Panc1 (cell line): Measurements from ENCODE around the gene SLC12A5. TPM values are rescaled to one million over a fixed set of nuclear protein-coding genes. Genes with fewer than 3 reads are reported as not detected.

ENCODE experiments used
- ATAC-seq: fragments of 200-7000 bp; cut with Tn5 transposase; 2 replicates; pipeline ENCODE4 v1.9.1; 2020; ENCODE audit warnings: mild to moderate bottlenecking, moderate library complexity
- BruUV-seq: library from RNA; stranded (reverse); fragments of 400-500 nt; replicated peaks from 2 replicates; lab custom pipeline; 2021; lab: Mats Ljungman, UMichigan
- CTCF ChIA-PET: fragments of 300-600 bp; sonication (Branson Sonifier 250); formaldehyde crosslinking; loops from one replicate; lab custom pipeline; 2022; ENCODE audit warnings: antibody characterized with exemption; lab: Charles Lee
- POLR2A ChIA-PET: fragments of 300-600 bp; sonication (Branson Sonifier 250); formaldehyde crosslinking; loops from one replicate; lab custom pipeline; 2022; ENCODE audit warnings: antibody characterized with exemption; lab: Charles Lee
- DNase-seq: peaks from one replicate; pipeline ENCODE4 v3.0.0-alpha.2; 2010; ENCODE audit warnings: low read depth, low spot score
- H3K27ac ChIP-seq: 2 replicates; pipeline ENCODE4 v1.5.1; 2011; ENCODE audit warnings: mild to moderate bottlenecking, low read length, inconsistent platforms
- H3K27me3 ChIP-seq: fragments of 200-500 bp; sonication (Bioruptor generic); 2 replicates; pipeline ENCODE4 v1.6.0; 2014; ENCODE audit warnings: low read length, inconsistent platforms; ENCODE audit not compliant: control insufficient read depth, insufficient read depth
- H3K36me3 ChIP-seq: fragments of 200-500 bp; sonication (Bioruptor generic); 2 replicates; pipeline ENCODE4 v1.5.1; 2014; ENCODE audit warnings: inconsistent platforms, mild to moderate bottlenecking, low read length, moderate library complexity; ENCODE audit not compliant: control insufficient read depth, insufficient read depth
- H3K4me1 ChIP-seq: 2 replicates; pipeline ENCODE4 v1.5.1; 2011; ENCODE audit warnings: inconsistent platforms, mild to moderate bottlenecking, low read length, moderate library complexity; ENCODE audit not compliant: control insufficient read depth, insufficient read depth
- H3K4me3 ChIP-seq, 2 experiments: 2 replicates each; pipeline ENCODE4 v1.5.1; 2011 to 2012; ENCODE audit warnings: low read depth in 2 of 2, low read length in 2 of 2, mild to moderate bottlenecking in 2 of 2, inconsistent platforms in 1 of 2, moderate library complexity in 1 of 2
- H3K9me3 ChIP-seq: fragments of 200-500 bp; sonication (Bioruptor generic); 2 replicates; pipeline ENCODE4 v1.5.1; 2014; ENCODE audit warnings: low read depth, mild to moderate bottlenecking, inconsistent platforms, low read length, moderate library complexity; ENCODE audit not compliant: control insufficient read depth, insufficient read depth
- CTCF ChIP-seq: fragments of 450-650 bp; IDR thresholded peaks from 2 replicates; pipeline ENCODE4 v1.5.1; 2017; ENCODE audit warnings: mild to moderate bottlenecking
- REST ChIP-seq, 2 experiments: IDR thresholded peaks; 2 replicates each; pipeline ENCODE4 v1.6.1; 2011 to 2012; ENCODE audit warnings: low read depth in 2 of 2, control low read depth in 1 of 2, low read length in 1 of 2, mild to moderate bottlenecking in 1 of 2, moderate library complexity in 1 of 2; ENCODE audit not compliant: insufficient read depth in 1 of 2
- SIN3A ChIP-seq: IDR thresholded peaks from 2 replicates; pipeline ENCODE4 v1.6.1; 2012; ENCODE audit warnings: low read depth, mild to moderate bottlenecking, low read length, moderate library complexity, borderline replicate concordance; ENCODE audit not compliant: insufficient read depth
- in situ Hi-C: cut with HindIII; loops from 2 replicates; pipeline ENCODE4 v1.10.0; 2016; ENCODE audit warnings: low sequenced_read_pairs, low pct_unique_long_range_greater_than_20kb
- intact Hi-C: fragments of 100-400 bp; cut with micrococcal nuclease; formaldehyde crosslinking; loops from one replicate; pipeline ENCODE4 v1.10.0; 2022; ENCODE audit not compliant: unreplicated experiment
- total RNA-seq: library from RNA; stranded (reverse); gene quantifications from one replicate; pipeline ENCODE4 v1.2.1, GENCODE V29; 2021; ENCODE audit not compliant: unreplicated experiment

The SLC12A5 gene
- total RNA-seq, 1 experiment from 2014 or later, result 11.8 TPM

DNA sequence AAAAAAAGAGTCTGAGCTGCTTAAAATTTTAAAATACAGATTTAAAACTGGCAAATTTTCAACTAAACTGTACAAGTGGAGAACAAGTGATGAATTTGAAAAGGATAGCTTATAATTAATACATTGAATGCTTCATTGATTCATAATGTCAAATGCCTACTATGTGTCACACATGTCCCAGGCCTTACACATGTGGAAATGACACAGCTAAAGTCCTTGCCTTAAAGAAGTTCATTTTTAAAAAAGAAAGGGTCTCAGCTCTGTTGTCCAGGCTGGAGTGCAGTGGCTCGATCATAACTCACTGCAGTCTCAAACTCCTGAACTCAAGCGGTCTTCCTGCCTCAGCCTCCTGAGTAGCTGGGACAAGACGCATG is 55.8 kb downstream of the SLC12A5 start:
- intact Hi-C loops, result no loop called here
- POLR2A ChIA-PET, result no interaction called here
- ATAC-seq (no peak), DNase-seq (no peak)
- Histone ChIP-seq H3K4me3 (no peak overlapping the region), H3K36me3 (peaks cover 5% of the 10 kb centered on the region), H3K4me1 (peaks cover 44% of the 10 kb centered on the region), H3K27me3 (no peaks in the 10 kb centered on the region), H3K27ac (0 out of 2 replicates have a peak overlapping the region, but pooled peaks have one; percentile 3), H3K9me3 (no peaks in the 10 kb centered on the region)
- CTCF ChIA-PET, result interaction anchor here (0.7 to 0.8 kb wide), 2 partner anchors 62 to 73 kb away, joined by 3 read pairs; no protein-coding TSS in a partner anchor
- no TSS peak for BruUV-seq
- in situ Hi-C loops, result no loop called here
- TF ChIP-seq REST (IDR thresholded peaks at IDR 0.05; ENCODE audit: insufficient read depth in 1 of 2, low read depth in 2 of 2, low read length in 1 of 2) (no peak), SIN3A (no peak)

DNA sequence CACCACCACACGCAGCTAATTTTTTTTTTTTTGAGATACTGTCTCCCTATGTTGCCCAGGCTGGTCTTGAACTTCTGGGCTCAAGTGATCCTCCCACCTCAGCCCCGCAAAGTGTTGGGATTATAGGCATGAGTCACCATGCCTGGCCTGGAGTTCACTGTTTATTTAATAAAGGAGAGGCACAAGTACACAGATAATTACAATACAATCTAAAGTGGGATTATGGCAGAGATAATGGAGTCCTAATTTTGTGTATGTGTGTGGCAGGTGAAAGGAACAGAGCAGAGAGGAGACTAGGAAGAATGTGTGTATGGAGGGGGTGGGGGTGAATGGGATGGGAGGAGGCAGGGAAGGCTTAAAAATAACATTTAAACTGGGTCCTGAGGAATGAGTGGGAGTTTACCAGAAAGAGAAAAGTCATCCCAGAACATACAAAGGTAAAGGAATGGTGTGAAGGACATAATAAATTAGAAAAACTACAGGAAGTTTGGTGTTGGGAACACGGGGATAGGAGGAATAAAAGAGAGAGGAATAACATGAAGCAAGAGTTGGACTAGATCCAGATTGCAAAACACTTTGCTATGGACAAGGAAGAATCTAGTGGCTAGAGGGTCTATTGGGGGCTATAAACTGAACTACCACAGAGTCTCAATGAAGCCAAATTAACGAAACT is 56.3 kb downstream of the SLC12A5 start:
- Histone ChIP-seq H3K27me3 (no peaks in the 10 kb centered on the region), H3K27ac (0 out of 2 replicates have a peak overlapping the region, but pooled peaks have one; percentile 3), H3K9me3 (no peaks in the 10 kb centered on the region), H3K36me3 (peaks cover 5% of the 10 kb centered on the region), H3K4me3 (no peak overlapping the region), H3K4me1 (peaks cover 45% of the 10 kb centered on the region)
- no peak for DNase-seq
- CTCF ChIA-PET, result interaction anchor here (0.8 kb wide), 1 partner anchor 62 kb away, joined by 3 read pairs; no protein-coding TSS in a partner anchor
- intact Hi-C loops (no loop called here), in situ Hi-C loops (no loop called here)
- TF ChIP-seq SIN3A, result no peak
- BruUV-seq, result no TSS peak
- POLR2A ChIA-PET, result no interaction called here
- no peak for ATAC-seq

GRCh38 chr20:46087161-46087560 is 58.1 kb downstream of the SLC12A5 start:
- no peak for ATAC-seq

More at GRCh38 chr20:46087161-46087560, 58.1 kb downstream of the SLC12A5 start:
- no peak overlapping the region for H3K4me3 ChIP-seq
- intact Hi-C loops (loop anchor here (2.0 kb wide), 1 partner anchor 72 kb away; no protein-coding TSS in a partner anchor), in situ Hi-C loops (no loop called here)
- ChIA-PET POLR2A (interaction anchor here (0.5 kb wide), 1 partner anchor 139 kb away, joined by 7 read pairs; no protein-coding TSS in a partner anchor), CTCF (interaction anchor here (0.7 kb wide), 1 partner anchor 602 kb away, joined by 3 read pairs; no protein-coding TSS in a partner anchor)
- TF ChIP-seq REST (IDR thresholded peaks at IDR 0.05; ENCODE audit: insufficient read depth in 1 of 2, low read depth in 2 of 2, low read length in 1 of 2), result no peak
- TF ChIP-seq CTCF, result peak; percentile 68
- H3K27me3 ChIP-seq, result no peaks in the 10 kb centered on the region
- peaks cover 47% of the 10 kb centered on the region for H3K4me1 ChIP-seq
- no TSS peak for BruUV-seq
- H3K36me3 ChIP-seq, result peaks cover 5% of the 10 kb centered on the region
- no peaks in the 10 kb centered on the region for H3K9me3 ChIP-seq
- no peak overlapping the region for H3K27ac ChIP-seq
- DNase-seq, result no peak
